MM.1S (cell line): ENCODE measurements around the gene POLR2C.

Experiments
- CTCF ChIP-seq: fragments of 300-600 bp; sonication (generic); IDR thresholded peaks from 2 replicates; pipeline ENCODE4 v1.5.1; 2016; ENCODE audit warnings: antibody characterized with exemption, low read length, mixed read lengths
- EZH2phosphoT487 ChIP-seq: fragments of 300-600 bp; sonication (generic); IDR thresholded peaks from 2 replicates; pipeline ENCODE4 v1.6.1; 2018; ENCODE audit warnings: antibody characterized with exemption, low read length

- TF ChIP-seq CTCF (peak; percentile 34), EZH2phosphoT487 (no peak)
These were observed 40.2 kb upstream of the POLR2C start for GRCh38 chr16:57422026-57422944.
